ENCODE results near the gene ZPLD1.

DNA sequence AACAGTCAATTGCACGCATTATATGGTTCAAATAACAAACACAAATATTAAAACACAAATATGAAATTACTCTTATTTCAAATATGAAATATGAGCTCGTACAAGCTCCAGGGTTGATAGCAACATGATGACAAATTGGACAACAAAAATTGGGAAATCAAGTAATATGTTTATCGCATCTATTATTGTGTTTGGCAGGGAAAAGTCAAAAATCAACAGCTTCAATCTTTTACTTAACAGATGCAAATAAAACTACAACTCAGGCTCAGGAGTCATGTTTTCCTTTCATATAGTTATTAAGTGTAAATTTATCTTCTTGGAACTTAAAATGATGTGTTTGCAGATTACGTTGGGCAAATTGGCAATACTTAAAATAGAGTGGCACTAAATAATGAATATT, 41.4 kb downstream of the ZPLD1 start:
- no peak for TF ChIP-seq GATA2 (IDR thresholded peaks at IDR 0.05; ENCODE audit: low read depth, low read length)
- no peak for TF ChIP-seq GATA3 (IDR thresholded peaks at IDR 0.05; ENCODE audit: low read depth, low read length)
